ENCODE data around the gene RBM3.

The RBM3 gene

GRCh38 chrX:48626401-48627298, 52.4 kb downstream of the RBM3 start:
- no peak for DNase-seq

Measured in C1 segment of cervical spinal cord (tissue), 14 donors.